ENCODE measurements around the gene INAFM1.
"Not testable (repeated sequence)": the region's sequence is repeated elsewhere in the genome, so short reads cannot be mapped to it uniquely, and the experiment has no call there.

Gene INAFM1

DNA sequence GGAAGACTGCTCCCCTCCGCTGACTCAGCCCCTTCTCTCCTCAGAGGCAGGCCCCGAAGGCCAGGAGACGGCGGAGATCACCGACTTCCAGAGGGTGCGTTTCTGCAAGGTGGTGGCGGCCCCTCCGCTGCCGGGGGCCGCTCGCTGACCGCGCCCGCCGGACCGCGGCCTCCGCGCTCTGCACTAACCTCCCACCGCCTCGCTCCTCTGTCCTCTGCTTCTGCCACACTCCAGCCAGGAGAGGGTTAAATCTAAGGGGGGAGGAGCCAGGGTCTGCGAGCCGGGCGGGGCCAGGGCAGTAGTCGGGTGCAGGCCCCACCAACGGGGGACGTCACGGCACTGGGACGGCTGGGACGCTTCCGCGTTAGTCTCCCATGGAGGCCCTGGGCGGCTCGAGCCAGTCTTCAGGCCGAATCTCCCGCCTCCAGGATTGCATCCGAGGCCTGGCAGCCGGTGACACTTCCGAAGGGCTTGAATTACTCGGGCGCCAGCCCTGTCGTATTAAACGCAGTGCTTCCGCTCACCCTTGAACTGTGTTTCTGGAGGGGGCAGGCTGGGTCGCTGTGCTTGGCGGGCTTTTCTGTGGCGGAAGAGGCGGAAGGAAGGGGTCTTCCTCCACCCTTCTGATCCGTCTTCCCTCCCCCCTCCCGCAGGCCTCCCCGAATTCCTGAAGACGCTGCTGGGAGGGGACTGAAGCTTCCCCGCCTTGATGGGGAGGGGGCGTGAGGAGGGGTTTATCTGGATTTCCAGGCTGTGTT is 1.2 kb upstream of the INAFM1 start:
- peak overlapping the region; percentile 77 for H3K4me3 ChIP-seq (ENCODE audit: low read length)
- DNase-seq (ENCODE audit: low read depth): peak; percentile 84

DNA sequence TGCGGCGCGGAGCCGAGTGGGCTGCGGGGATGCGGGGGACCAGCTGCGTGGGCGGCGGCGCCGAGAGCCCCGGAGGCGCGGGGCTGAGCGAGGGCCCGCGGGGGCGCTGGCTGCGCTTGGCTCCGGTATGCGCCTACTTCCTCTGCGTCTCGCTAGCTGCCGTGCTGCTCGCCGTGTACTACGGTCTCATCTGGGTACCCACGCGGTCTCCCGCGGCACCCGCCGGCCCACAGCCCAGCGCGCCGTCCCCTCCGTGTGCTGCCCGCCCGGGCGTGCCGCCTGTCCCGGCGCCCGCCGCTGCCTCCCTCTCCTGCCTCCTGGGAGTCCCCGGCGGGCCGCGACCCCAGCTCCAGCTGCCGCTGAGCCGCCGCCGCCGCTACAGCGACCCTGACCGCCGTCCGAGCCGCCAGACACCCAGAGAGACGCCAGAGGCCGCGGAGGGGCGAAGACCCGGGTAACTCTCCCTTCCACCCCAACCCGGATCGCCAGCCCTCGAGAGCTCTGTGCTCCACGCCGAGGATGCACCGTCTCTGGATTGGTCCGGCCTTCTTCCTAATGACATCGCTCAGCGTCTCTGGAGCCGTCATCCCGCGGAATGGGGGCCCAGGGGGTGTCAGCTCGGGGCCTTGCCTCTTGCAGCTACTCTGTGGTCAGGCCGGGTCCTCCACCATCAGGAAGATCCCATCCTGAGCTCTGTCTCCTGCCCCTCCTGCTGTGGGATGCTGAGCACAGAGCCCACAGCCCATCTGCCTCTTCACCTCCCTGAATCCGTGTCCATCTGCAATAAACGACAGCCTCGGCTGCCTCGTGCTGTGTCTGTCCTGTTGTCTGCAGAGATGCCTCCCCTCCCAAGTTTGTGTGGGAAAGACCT is 441 bp downstream of the INAFM1 start:
- TF ChIP-seq, protein P1, sequence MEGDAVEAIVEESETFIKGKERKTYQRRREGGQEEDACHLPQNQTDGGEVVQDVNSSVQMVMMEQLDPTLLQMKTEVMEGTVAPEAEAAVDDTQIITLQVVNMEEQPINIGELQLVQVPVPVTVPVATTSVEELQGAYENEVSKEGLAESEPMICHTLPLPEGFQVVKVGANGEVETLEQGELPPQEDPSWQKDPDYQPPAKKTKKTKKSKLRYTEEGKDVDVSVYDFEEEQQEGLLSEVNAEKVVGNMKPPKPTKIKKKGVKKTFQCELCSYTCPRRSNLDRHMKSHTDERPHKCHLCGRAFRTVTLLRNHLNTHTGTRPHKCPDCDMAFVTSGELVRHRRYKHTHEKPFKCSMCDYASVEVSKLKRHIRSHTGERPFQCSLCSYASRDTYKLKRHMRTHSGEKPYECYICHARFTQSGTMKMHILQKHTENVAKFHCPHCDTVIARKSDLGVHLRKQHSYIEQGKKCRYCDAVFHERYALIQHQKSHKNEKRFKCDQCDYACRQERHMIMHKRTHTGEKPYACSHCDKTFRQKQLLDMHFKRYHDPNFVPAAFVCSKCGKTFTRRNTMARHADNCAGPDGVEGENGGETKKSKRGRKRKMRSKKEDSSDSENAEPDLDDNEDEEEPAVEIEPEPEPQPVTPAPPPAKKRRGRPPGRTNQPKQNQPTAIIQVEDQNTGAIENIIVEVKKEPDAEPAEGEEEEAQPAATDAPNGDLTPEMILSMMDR (conservative IDR thresholded peaks at IDR 0.05; ENCODE audit: low read depth, low read length): no peak
- DNase-seq (ENCODE audit: low read depth): no peak
- peak overlapping the region; percentile 40 for H3K4me3 ChIP-seq (ENCODE audit: low read length)

More for the DNA sequence above, 1.2 kb upstream of the INAFM1 start:
- TF ChIP-seq, protein P1 (conservative IDR thresholded peaks at IDR 0.05; ENCODE audit: low read depth, low read length): no peak

DNA sequence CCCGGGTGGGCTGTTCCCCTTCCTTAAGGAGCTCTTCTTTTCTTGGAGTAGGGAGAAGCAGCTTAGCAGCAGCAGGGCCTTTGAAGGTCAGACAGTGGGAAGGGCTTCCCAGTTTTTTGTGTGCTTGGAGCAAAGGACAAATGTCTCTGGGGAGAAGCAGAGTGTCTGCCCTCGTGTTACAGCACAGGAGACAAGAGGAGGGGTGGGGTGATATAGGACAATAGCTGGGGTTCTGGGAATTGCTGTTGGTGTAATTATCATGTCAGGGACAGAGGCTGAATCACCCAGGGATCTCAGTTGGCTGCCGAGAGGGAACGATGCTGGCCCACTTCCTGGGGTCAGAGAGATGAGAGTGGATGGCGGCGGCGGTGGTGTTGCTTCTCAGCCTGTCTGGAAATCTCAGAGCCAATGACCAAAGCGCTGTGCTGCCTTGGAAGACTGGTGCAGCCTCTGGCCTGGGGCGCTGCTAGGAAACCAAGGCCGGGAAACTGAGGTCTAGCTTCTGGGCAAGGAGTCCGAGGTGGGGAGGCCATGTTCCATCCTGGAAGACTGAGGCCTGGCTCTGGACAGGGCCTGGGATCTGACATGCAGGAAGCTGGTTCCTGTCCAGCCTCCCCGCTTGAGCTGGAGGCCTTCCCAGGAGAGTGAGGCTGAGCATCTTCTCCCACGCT is 1.2 kb downstream of the INAFM1 start:
- no peak for DNase-seq (ENCODE audit: low read depth)
- no peak overlapping the region for H3K4me3 ChIP-seq (ENCODE audit: low read length)
- TF ChIP-seq, protein P1 (conservative IDR thresholded peaks at IDR 0.05; ENCODE audit: low read depth, low read length): no peak

DNA sequence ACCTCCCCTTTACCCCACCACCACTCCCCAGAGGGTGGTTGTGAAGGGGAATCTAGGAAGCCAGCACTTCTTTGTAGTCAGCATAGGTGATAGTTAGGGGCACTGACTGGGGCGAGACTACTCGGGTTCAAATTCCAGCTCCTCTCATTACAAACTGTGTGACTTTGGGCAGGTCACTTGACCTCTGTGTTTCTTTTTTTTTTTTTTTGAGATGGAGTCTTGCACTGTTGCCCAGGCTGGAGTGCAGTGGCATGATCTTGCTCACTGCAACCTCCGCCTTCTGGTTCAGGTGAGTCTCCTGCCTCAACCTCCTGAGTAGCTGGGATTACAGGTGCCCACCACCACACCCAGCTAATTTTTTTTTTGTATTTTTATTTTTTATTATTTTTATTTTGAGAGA is 1.8 kb downstream of the INAFM1 start:
- not testable (repeated sequence) for DNase-seq (ENCODE audit: low read depth); H3K4me3 ChIP-seq (ENCODE audit: low read length)

DNA sequence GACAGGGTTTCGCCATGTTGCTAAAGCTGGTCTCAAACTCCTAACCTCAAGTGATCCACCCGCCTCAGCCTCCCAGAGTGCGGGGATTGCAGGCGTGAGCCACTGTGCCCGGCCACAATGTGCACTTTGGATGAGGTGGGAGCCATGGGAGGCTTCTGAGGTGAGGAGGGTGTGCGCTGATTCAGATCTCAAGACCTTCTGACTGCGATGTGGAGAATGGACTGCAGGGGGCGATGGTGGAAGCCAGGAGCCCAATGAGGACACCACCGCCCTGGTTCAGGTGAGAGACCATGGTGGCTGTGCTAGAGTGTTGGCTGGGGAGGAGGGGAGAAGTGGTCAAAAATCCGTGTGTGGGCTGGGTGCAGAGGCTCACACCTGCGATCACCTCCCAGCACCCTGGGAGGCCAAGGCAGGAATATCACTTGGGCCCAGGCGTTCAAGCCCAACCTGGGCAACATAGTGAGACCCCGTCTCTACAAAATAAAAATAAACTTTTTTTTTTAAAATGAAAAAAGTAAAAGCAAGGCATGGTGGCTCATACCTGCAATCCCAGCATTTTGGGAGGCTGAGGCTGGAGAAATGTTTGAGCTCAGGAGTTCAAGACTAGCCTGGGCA is 5.6 kb downstream of the INAFM1 start:
- TF ChIP-seq, protein P1 (conservative IDR thresholded peaks at IDR 0.05; ENCODE audit: low read depth, low read length): peak; percentile 53
- no peak overlapping the region for H3K4me3 ChIP-seq (ENCODE audit: low read length)
- DNase-seq (ENCODE audit: low read depth): no peak

DNA sequence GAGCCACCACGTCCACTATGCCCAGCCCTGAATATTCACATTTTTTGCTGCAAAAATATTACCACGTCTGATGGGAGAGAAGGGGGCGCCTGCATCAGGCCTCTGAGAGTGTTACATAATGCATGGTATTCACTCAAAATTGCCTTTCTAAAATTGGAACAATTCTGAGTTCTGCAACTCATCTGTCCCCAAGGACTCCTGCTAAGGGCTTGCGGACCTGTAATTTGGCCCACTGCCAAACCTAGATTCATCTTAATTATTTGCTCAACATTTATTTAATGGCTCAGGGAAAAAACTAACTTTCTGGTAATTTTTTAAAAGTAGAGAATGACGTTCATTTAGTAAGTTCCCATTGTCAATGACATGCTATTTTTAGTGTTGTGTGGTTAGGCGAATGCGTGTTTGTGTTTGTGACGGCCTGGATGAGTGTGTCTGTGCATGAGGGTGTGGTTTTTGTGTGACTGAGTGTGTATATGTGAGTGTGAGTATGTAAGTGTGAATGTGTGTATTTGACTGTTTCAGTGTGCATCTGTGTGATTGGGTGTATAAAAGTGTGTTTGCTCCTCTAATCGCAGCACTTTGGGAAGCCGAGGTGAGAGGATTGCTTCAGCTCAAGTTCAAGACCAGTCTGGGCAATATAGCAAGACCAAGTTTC is 8.8 kb downstream of the INAFM1 start:
- TF ChIP-seq, protein P1 (conservative IDR thresholded peaks at IDR 0.05; ENCODE audit: low read depth, low read length): no peak

More for the DNA sequence above, 8.8 kb downstream of the INAFM1 start:
- no peak for DNase-seq (ENCODE audit: low read depth)
- H3K4me3 ChIP-seq (ENCODE audit: low read length): no peak overlapping the region

Measured in retinal pigment epithelial cell (primary cell).